Measurements from ENCODE around the gene QTRT2. TPM values are rescaled to one million over a fixed set of nuclear protein-coding genes. Genes with fewer than 3 reads are reported as not detected.

QTRT2 gene
- total RNA-seq, 2 experiments from 2014 or later: 43.1 to 57.2 TPM

GRCh38 chr3:114104414-114104813 lies 47.9 kb downstream of the QTRT2 start:
- H3K4me1 ChIP-seq (ENCODE audit: insufficient read depth, low read length, poor library complexity, severe bottlenecking): no peaks in the 10 kb centered on the region
- no TSS peak for BruUV-seq (replicated peaks)
- no peaks in the 10 kb centered on the region for H3K36me3 ChIP-seq (ENCODE audit: insufficient read depth, low read length)
- H3K79me2 ChIP-seq (ENCODE audit: insufficient read depth, low read depth, low read length): no peaks in the 10 kb centered on the region
- no peak overlapping the region for H3K27ac ChIP-seq (ENCODE audit: low read depth, low read length, poor library complexity, severe bottlenecking)
- TF ChIP-seq, protein P1, sequence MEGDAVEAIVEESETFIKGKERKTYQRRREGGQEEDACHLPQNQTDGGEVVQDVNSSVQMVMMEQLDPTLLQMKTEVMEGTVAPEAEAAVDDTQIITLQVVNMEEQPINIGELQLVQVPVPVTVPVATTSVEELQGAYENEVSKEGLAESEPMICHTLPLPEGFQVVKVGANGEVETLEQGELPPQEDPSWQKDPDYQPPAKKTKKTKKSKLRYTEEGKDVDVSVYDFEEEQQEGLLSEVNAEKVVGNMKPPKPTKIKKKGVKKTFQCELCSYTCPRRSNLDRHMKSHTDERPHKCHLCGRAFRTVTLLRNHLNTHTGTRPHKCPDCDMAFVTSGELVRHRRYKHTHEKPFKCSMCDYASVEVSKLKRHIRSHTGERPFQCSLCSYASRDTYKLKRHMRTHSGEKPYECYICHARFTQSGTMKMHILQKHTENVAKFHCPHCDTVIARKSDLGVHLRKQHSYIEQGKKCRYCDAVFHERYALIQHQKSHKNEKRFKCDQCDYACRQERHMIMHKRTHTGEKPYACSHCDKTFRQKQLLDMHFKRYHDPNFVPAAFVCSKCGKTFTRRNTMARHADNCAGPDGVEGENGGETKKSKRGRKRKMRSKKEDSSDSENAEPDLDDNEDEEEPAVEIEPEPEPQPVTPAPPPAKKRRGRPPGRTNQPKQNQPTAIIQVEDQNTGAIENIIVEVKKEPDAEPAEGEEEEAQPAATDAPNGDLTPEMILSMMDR (conservative IDR thresholded peaks at IDR 0.05; ENCODE audit: low read length): no peak
- TF ChIP-seq EZH2phosphoT487 (IDR thresholded peaks at IDR 0.05; ENCODE audit: borderline replicate concordance, low read depth, low read length): no peak
- no peaks in the 10 kb centered on the region for H3K9me3 ChIP-seq (ENCODE audit: low read length)
- no peak overlapping the region for H3K4me2 ChIP-seq (ENCODE audit: low read length)
- no peaks in the 10 kb centered on the region for H4K20me1 ChIP-seq (ENCODE audit: insufficient read depth, low read length)
- no peaks in the 10 kb centered on the region for H3K9me2 ChIP-seq (ENCODE audit: insufficient read depth, low read length)
- no peak overlapping the region for H2AFZ ChIP-seq (ENCODE audit: low read length)
- POLR2A ChIA-PET: interaction anchor here (0.6 to 0.7 kb wide), 2 partner anchors 518 to 580 kb away, joined by 3 read pairs; no protein-coding TSS in a partner anchor
- no peak overlapping the region for H3K4me3 ChIP-seq (ENCODE audit: low read depth, low read length, poor library complexity, severe bottlenecking)
- intact Hi-C loops (cut with micrococcal nuclease; ENCODE audit: unreplicated experiment): no loop called here
- DNase-seq (ENCODE audit: low spot score): no peak
- CTCF ChIA-PET (ENCODE audit: unreplicated experiment): no interaction called here

- Histone ChIP-seq H3K4me3 (ENCODE audit: low read depth, low read length, poor library complexity, severe bottlenecking) (no peak overlapping the region), H3K27ac (ENCODE audit: low read depth, low read length, poor library complexity, severe bottlenecking) (no peak overlapping the region), H3K4me1 (ENCODE audit: insufficient read depth, low read length, poor library complexity, severe bottlenecking) (no peaks in the 10 kb centered on the region), H4K20me1 (ENCODE audit: insufficient read depth, low read length) (no peaks in the 10 kb centered on the region), H3K79me2 (ENCODE audit: insufficient read depth, low read depth, low read length) (no peaks in the 10 kb centered on the region), H2AFZ (ENCODE audit: low read length) (no peak overlapping the region), H3K4me2 (ENCODE audit: low read length) (no peak overlapping the region), H3K36me3 (ENCODE audit: insufficient read depth, low read length) (no peaks in the 10 kb centered on the region), H3K9me2 (ENCODE audit: insufficient read depth, low read length) (no peaks in the 10 kb centered on the region), H3K9me3 (ENCODE audit: low read length) (no peaks in the 10 kb centered on the region)
- CTCF ChIA-PET (ENCODE audit: unreplicated experiment): no interaction called here
- DNase-seq (ENCODE audit: low spot score): no peak
- POLR2A ChIA-PET: no interaction called here
- intact Hi-C loops (cut with micrococcal nuclease; ENCODE audit: unreplicated experiment): no loop called here
- no TSS peak for BruUV-seq (replicated peaks)
- TF ChIP-seq, protein P1 (conservative IDR thresholded peaks at IDR 0.05; ENCODE audit: low read length): no peak
- no peak for TF ChIP-seq EZH2phosphoT487 (IDR thresholded peaks at IDR 0.05; ENCODE audit: borderline replicate concordance, low read depth, low read length)
Measured at GRCh38 chr3:114108137-114108536, 51.6 kb downstream of the QTRT2 start.

DNA sequence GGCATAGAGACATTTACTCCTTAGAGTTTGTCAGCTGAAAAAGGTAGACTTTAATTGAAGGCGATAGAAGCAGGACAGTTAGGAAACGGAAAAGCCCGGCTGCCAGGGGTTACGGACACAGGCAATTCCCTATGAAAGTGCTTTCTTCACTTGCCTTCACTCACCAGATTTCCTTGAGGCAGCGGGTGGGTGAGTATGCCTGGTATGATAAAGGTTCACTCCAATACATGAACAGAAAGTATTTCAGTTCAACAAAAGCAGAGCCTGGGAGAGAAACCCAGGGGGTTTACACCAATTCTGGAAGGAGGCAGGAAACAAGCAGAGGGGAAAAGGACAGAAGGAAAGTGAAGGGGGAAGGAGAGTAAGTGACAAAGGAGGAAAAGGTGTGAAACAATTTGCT lies 53.9 kb downstream of the QTRT2 start:
- Histone ChIP-seq H3K9me3 (ENCODE audit: low read length) (no peaks in the 10 kb centered on the region), H3K4me3 (ENCODE audit: low read depth, low read length, poor library complexity, severe bottlenecking) (no peak overlapping the region), H3K9me2 (ENCODE audit: insufficient read depth, low read length) (no peaks in the 10 kb centered on the region), H3K36me3 (ENCODE audit: insufficient read depth, low read length) (no peaks in the 10 kb centered on the region), H4K20me1 (ENCODE audit: insufficient read depth, low read length) (no peaks in the 10 kb centered on the region), H3K4me2 (ENCODE audit: low read length) (no peak overlapping the region), H2AFZ (ENCODE audit: low read length) (no peak overlapping the region), H3K79me2 (ENCODE audit: insufficient read depth, low read depth, low read length) (no peaks in the 10 kb centered on the region), H3K4me1 (ENCODE audit: insufficient read depth, low read length, poor library complexity, severe bottlenecking) (no peaks in the 10 kb centered on the region), H3K27ac (ENCODE audit: low read depth, low read length, poor library complexity, severe bottlenecking) (no peak overlapping the region)
- DNase-seq (ENCODE audit: low spot score): no peak
- TF ChIP-seq, protein P1 (conservative IDR thresholded peaks at IDR 0.05; ENCODE audit: low read length): no peak
- TF ChIP-seq EZH2phosphoT487 (IDR thresholded peaks at IDR 0.05; ENCODE audit: borderline replicate concordance, low read depth, low read length): no peak
- no TSS peak for BruUV-seq (replicated peaks)
- POLR2A ChIA-PET: interaction anchor here (1.4 kb wide), 1 partner anchor 8 kb away, joined by 4 read pairs; no protein-coding TSS in a partner anchor
- CTCF ChIA-PET (ENCODE audit: unreplicated experiment): no interaction called here
- intact Hi-C loops (cut with micrococcal nuclease; ENCODE audit: unreplicated experiment): loop anchor here (10.0 kb wide), 1 partner anchor 64 kb away; the partner anchor contains the start of gene DRD3

Data from OCI-LY7 (cell line).